ENCODE data around the gene RAP1GDS1.

DNA sequence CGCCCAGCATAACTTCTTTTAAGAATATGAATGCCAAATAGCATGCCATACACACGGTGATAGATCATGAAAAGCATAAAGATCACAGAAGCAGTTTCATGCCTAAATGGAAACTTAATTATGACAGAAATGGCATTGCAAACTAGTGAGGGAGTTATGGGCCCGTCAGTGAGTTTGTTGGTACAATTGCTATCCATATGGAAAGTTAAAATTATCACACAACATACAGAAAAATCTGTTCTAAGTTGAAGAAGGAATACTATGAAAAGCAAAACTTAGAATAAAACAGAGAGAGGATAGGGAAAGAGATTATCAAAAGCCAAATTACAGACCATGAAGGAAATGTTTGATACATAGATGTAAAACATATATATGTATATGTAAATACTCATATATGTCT, 30.2 kb upstream of the RAP1GDS1 start:
- no peak for TF ChIP-seq POLR2A (IDR thresholded peaks at IDR 0.05)
- TF ChIP-seq, protein P1, sequence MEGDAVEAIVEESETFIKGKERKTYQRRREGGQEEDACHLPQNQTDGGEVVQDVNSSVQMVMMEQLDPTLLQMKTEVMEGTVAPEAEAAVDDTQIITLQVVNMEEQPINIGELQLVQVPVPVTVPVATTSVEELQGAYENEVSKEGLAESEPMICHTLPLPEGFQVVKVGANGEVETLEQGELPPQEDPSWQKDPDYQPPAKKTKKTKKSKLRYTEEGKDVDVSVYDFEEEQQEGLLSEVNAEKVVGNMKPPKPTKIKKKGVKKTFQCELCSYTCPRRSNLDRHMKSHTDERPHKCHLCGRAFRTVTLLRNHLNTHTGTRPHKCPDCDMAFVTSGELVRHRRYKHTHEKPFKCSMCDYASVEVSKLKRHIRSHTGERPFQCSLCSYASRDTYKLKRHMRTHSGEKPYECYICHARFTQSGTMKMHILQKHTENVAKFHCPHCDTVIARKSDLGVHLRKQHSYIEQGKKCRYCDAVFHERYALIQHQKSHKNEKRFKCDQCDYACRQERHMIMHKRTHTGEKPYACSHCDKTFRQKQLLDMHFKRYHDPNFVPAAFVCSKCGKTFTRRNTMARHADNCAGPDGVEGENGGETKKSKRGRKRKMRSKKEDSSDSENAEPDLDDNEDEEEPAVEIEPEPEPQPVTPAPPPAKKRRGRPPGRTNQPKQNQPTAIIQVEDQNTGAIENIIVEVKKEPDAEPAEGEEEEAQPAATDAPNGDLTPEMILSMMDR (IDR thresholded peaks at IDR 0.05), result no peak

Measured in adrenal gland (tissue), 5 donors.